ENCODE data around the gene PTPRD. TPM values are rescaled to one million over a fixed set of nuclear protein-coding genes. Genes with fewer than 3 reads are reported as not detected.

The PTPRD gene
- total RNA-seq, 1 experiment from 2014 or later = 32.5 TPM

DNA sequence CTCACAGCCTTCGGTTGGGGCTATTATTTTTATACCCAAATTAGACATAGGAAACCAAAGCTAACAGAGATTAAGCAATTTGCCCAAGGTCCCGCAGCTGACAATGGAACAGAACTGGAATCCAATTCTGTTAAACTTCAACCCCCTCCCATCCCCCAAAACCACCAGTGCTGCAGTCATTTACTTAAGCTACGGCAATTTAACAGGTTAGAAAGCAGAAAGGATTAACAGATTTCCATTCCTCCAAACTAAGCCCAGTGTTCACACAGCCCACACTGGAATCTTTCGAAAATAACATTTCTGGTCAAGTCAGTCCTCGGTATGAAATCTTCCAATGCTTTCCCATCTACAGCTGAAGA lies 1790.2 kb downstream of the PTPRD start:
- no peak for DNase-seq

More for the DNA sequence above, 1790.2 kb downstream of the PTPRD start:
- peaks cover 9% of the 10 kb centered on the region for H3K4me1 ChIP-seq (ENCODE audit: insufficient read depth, low read length)
- Mint-ChIP-seq H3K4me3 (no peak overlapping the region), H3K4me1 (peaks cover 37 to 42% of the 10 kb centered on the region in 2 experiments), H3K27me3 (ENCODE audit: low read depth) (no peaks in the 10 kb centered on the region), H3K9me3 (no peaks in the 10 kb centered on the region), H3K27ac (peak overlapping the region in 1 of 3 experiments; percentile 64; a peak in 1 of 7 replicates), H3K36me3 (ENCODE audit: insufficient read depth in 1 of 3, low read depth in 3 of 3) (peaks cover 0 to 3% (median 2%) of the 10 kb centered on the region in 3 experiments; a peak in 5 of 7 replicates)
- H3K27me3 ChIP-seq (ENCODE audit: insufficient read depth, low read length) = no peaks in the 10 kb centered on the region
- H3K9me3 ChIP-seq (ENCODE audit: control insufficient read depth, low read depth, low read length) = no peaks in the 10 kb centered on the region
- no peaks in the 10 kb centered on the region for H3K79me2 ChIP-seq (ENCODE audit: insufficient read depth, low read length)
- H2AFZ ChIP-seq (ENCODE audit: low read length) = no peak overlapping the region
- H3K4me2 ChIP-seq (ENCODE audit: insufficient read depth, insufficient read length, low read length) = no peak overlapping the region
- H3T11ph ChIP-seq (ENCODE audit: low read length) = no peak overlapping the region
- H3K4ac ChIP-seq (ENCODE audit: low read depth, low read length) = no peak overlapping the region
- no peak overlapping the region for H2BK15ac ChIP-seq (ENCODE audit: low read depth, low read length)
- H3K18ac ChIP-seq (ENCODE audit: insufficient read length, low read depth, low read length) = no peak overlapping the region
- H4K91ac ChIP-seq (ENCODE audit: insufficient read length, low read depth, low read length) = no peak overlapping the region
- H3K23ac ChIP-seq (ENCODE audit: insufficient read length, low read depth, low read length) = no peak overlapping the region
- H3K9ac ChIP-seq (ENCODE audit: extremely low read depth, insufficient read length, low read length) = no peak overlapping the region
- TF ChIP-seq, protein P1, sequence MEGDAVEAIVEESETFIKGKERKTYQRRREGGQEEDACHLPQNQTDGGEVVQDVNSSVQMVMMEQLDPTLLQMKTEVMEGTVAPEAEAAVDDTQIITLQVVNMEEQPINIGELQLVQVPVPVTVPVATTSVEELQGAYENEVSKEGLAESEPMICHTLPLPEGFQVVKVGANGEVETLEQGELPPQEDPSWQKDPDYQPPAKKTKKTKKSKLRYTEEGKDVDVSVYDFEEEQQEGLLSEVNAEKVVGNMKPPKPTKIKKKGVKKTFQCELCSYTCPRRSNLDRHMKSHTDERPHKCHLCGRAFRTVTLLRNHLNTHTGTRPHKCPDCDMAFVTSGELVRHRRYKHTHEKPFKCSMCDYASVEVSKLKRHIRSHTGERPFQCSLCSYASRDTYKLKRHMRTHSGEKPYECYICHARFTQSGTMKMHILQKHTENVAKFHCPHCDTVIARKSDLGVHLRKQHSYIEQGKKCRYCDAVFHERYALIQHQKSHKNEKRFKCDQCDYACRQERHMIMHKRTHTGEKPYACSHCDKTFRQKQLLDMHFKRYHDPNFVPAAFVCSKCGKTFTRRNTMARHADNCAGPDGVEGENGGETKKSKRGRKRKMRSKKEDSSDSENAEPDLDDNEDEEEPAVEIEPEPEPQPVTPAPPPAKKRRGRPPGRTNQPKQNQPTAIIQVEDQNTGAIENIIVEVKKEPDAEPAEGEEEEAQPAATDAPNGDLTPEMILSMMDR (conservative IDR thresholded peaks at IDR 0.05) = no peak
- H4K5ac ChIP-seq (ENCODE audit: insufficient read length, low read depth, low read length) = no peak overlapping the region
- no peaks in the 10 kb centered on the region for H3K79me1 ChIP-seq (ENCODE audit: insufficient read depth, low read depth, low read length, poor library complexity, severe bottlenecking)
- whole genome bisulfite sequencing (ENCODE audit: extremely low coverage, insufficient read length, low lambda C conversion rate) = no CpG with 5 or more reads among the region's 5 CpGs
- no peak overlapping the region for H2AK5ac ChIP-seq (ENCODE audit: insufficient read length, low read length)
- H4K8ac ChIP-seq (replicated peaks; ENCODE audit: insufficient read length, low read depth, low read length) = no peak overlapping the region
- no peak overlapping the region for H2BK120ac ChIP-seq (ENCODE audit: low read depth, low read length, poor library complexity, severe bottlenecking)
- H3K56ac ChIP-seq (ENCODE audit: insufficient read length, low read depth, low read length) = no peak overlapping the region
- no peak overlapping the region for H3K27ac ChIP-seq (ENCODE audit: insufficient read length, low read depth, low read length)
- H3K14ac ChIP-seq (ENCODE audit: insufficient read depth, low read length) = no peak overlapping the region
- H3K23me2 ChIP-seq (ENCODE audit: insufficient read length, low read depth, low read length, poor library complexity, severe bottlenecking) = no peaks in the 10 kb centered on the region
- no peak overlapping the region for H2BK20ac ChIP-seq (ENCODE audit: low read depth, low read length, poor library complexity, severe bottlenecking)
- no peak overlapping the region for H2BK5ac ChIP-seq (ENCODE audit: insufficient read length, low read length)
- H2BK12ac ChIP-seq (ENCODE audit: insufficient read length, low read depth, low read length) = no peak overlapping the region
- H4K20me1 ChIP-seq (ENCODE audit: control insufficient read depth, insufficient read depth, insufficient read length) = no peaks in the 10 kb centered on the region

Data from H9 (cell line).